Astrocyte (in vitro differentiated cells and primary cell): ENCODE results near the gene BCO1.

ENCODE experiments used
- CTCF ChIP-seq: IDR thresholded peaks from 2 replicates; pipeline ENCODE4 v1.5.1; 2011; ENCODE audit warnings: low read depth, mild to moderate bottlenecking, inconsistent platforms, low read length, moderate library complexity; ENCODE audit not compliant: insufficient read depth
- EZH2 ChIP-seq: IDR thresholded peaks from 2 replicates; pipeline ENCODE4 v1.6.1; 2012; ENCODE audit warnings: mild to moderate bottlenecking, low read length, inconsistent platforms; ENCODE audit not compliant: insufficient read depth

DNA sequence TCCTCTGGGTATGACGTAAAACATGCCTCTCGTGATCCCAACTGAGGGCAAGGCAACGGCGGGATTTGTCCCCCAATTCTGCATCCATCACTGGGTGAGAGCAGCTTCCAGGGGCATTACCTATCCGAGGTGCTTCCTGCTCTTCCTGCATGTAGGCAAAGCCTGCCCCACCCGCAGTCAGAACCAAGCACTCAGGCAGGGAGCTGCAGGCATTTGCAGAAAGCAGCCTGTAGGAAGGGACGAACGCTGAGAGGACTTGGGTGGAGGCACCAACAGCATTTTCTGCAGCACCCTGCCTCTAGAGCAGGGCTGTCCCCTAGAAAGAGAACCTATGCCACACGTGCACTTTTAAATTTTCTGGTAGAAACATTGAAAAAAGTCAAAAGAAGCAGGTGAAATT lies 5.5 kb downstream of the BCO1 start:
- TF ChIP-seq CTCF = no peak
- TF ChIP-seq EZH2 = no peak
